Measurements from ENCODE around the gene DSTN.

DNA sequence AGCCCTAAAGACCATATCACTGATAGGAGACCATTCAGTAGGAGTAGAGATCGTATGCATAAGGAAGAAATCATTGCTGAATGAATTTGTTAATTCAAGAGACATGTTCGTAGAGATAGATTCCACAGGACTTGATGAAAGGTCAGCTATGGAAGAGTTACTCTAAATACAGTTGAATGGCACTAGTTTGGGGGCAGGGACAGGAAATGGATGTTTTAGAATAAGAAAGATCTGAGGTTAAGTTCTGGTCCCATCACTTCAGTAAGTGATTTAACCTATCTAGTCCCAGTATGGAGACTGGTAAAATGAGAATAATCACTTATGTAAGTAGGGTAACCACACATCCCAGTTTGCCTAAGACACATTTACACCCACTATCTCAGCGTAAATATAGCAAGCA lies 35.8 kb upstream of the DSTN start:
- TF ChIP-seq, protein P1, sequence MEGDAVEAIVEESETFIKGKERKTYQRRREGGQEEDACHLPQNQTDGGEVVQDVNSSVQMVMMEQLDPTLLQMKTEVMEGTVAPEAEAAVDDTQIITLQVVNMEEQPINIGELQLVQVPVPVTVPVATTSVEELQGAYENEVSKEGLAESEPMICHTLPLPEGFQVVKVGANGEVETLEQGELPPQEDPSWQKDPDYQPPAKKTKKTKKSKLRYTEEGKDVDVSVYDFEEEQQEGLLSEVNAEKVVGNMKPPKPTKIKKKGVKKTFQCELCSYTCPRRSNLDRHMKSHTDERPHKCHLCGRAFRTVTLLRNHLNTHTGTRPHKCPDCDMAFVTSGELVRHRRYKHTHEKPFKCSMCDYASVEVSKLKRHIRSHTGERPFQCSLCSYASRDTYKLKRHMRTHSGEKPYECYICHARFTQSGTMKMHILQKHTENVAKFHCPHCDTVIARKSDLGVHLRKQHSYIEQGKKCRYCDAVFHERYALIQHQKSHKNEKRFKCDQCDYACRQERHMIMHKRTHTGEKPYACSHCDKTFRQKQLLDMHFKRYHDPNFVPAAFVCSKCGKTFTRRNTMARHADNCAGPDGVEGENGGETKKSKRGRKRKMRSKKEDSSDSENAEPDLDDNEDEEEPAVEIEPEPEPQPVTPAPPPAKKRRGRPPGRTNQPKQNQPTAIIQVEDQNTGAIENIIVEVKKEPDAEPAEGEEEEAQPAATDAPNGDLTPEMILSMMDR (IDR thresholded peaks at IDR 0.05), result no peak
- TF ChIP-seq POLR2A (IDR thresholded peaks at IDR 0.05), result no peak
- no peak for TF ChIP-seq POLR2AphosphoS5 (IDR thresholded peaks at IDR 0.05)
- no peak for TF ChIP-seq EP300 (IDR thresholded peaks at IDR 0.05)

Data from gastroesophageal sphincter (tissue), 3 donors.